K562 (cell line): ENCODE measurements around the gene NFATC2. TPM values are rescaled to one million over a fixed set of nuclear protein-coding genes. Genes with fewer than 3 reads are reported as not detected.
A peak's percentile ranks its signal among the peaks of the same experiment; 100 is the strongest.

Source experiments
- ATAC-seq: fragments of 200-7000 bp; cut with Tn5 transposase; 3 replicates; pipeline ENCODE4 v1.9.1; 2020; ENCODE audit warnings: moderate library complexity
- BruUV-seq: library from RNA; stranded (reverse); fragments of 400-500 nt; replicated peaks from 2 replicates; lab custom pipeline; 2021; lab: Mats Ljungman, UMichigan
- CTCF ChIA-PET: fragments of 300-600 bp; formaldehyde crosslinking; extraction: SDS; loops from one replicate; lab custom pipeline; 2021; ENCODE audit warnings: low intra/inter-chr PET ratio; lab: Yijun Ruan, JAX
- POLR2A ChIA-PET: fragments of 300-600, 350-650 bp; sonication (Branson Sonifier 250); formaldehyde crosslinking; extraction: SDS; loops from one replicate; lab custom pipeline; 2021; ENCODE audit warnings: antibody characterized with exemption, inconsistent platforms; lab: Yijun Ruan, JAX
- DNase-seq, 4 experiments: peaks; one replicate each; pipeline versions ENCODE4 v3.0.0 to v3.0.0-alpha.2; 2011 to 2018; ENCODE audit warnings: low spot score in 3 of 4, mixed read lengths in 3 of 4; ENCODE audit errors: extremely low read depth in 1 of 4
- FAIRE-seq: peaks from 2 replicates; lab custom pipeline; 2011; peaks lifted over from hg19 to GRCh38; lab: Jason Lieb, UNC
- H2AFZ ChIP-seq: 2 replicates; pipeline ENCODE4 v1.6.0; 2011; ENCODE audit warnings: low read depth, low read length, control low read depth, inconsistent platforms
- H3K27ac ChIP-seq: fragments of 200-600 bp; 3 replicates; pipeline ENCODE4 v1.8.0; 2011; ENCODE audit warnings: low read depth, mild to moderate bottlenecking, control low read depth, inconsistent platforms, low read length, moderate library complexity, mixed read lengths; ENCODE audit errors: extremely low read depth
- H3K27me3 ChIP-seq, 2 experiments: fragments of 300-600 bp in 1 of 2; 2 replicates in 1 of 2; 3 replicates in 1 of 2; pipeline versions ENCODE4 v1.6.0 to v1.8.0; 2011; ENCODE audit warnings: inconsistent platforms in 2 of 2, low read length in 2 of 2, mild to moderate bottlenecking in 1 of 2, mixed read lengths in 1 of 2, moderate library complexity in 1 of 2; ENCODE audit not compliant: control insufficient read depth in 2 of 2, insufficient read depth in 2 of 2
- H3K36me3 ChIP-seq: fragments of 300-600 bp; 3 replicates; pipeline ENCODE4 v1.8.0; 2011; ENCODE audit warnings: mild to moderate bottlenecking, low read length, inconsistent platforms; ENCODE audit not compliant: control insufficient read depth, insufficient read depth
- H3K4me1 ChIP-seq, 2 experiments: fragments of 200-600 bp in 1 of 2; replicated peaks in 1 of 2; 2 replicates in 1 of 2; 3 replicates in 1 of 2; pipeline versions ENCODE4 v1.5.1 to v1.8.0; 2011; ENCODE audit warnings: inconsistent platforms in 2 of 2, low read length in 2 of 2, mild to moderate bottlenecking in 1 of 2, mixed read lengths in 1 of 2, moderate library complexity in 1 of 2; ENCODE audit not compliant: control insufficient read depth in 2 of 2, insufficient read depth in 2 of 2
- H3K4me2 ChIP-seq: 2 replicates; pipeline ENCODE4 v1.6.1; 2011; ENCODE audit warnings: low read length, control low read depth, inconsistent platforms, mixed read lengths; ENCODE audit not compliant: insufficient read depth
- H3K4me3 ChIP-seq: fragments of 200-600 bp; sonication (generic), shearing (Covaris generic); 2 replicates; pipeline ENCODE4 v1.5.1; 2016; ENCODE audit warnings: control low read depth, inconsistent platforms
- H3K79me2 ChIP-seq: fragments of 200-600 bp; 3 replicates; pipeline ENCODE4 v1.8.0; 2011; ENCODE audit warnings: low read length, inconsistent platforms; ENCODE audit not compliant: control insufficient read depth, insufficient read depth
- H3K9ac ChIP-seq, 2 experiments: 2 replicates each; pipeline versions ENCODE4 v1.6.0 to v1.6.1; 2011; ENCODE audit warnings: low read depth in 2 of 2, low read length in 2 of 2, control low read depth in 1 of 2, inconsistent platforms in 1 of 2, mild to moderate bottlenecking in 1 of 2, mixed read lengths in 1 of 2; ENCODE audit not compliant: insufficient read depth in 1 of 2
- H3K9me1 ChIP-seq: one replicate; pipeline ENCODE4 v1.6.0; 2011; ENCODE audit warnings: inconsistent platforms, mild to moderate bottlenecking, low read length, moderate library complexity; ENCODE audit not compliant: control insufficient read depth, insufficient read depth
- H3K9me3 ChIP-seq: replicated peaks from 2 replicates; pipeline ENCODE4 v1.5.1; 2011; ENCODE audit warnings: low read depth, low read length, inconsistent platforms; ENCODE audit not compliant: control insufficient read depth, insufficient read depth
- H4K20me1 ChIP-seq: replicated peaks from 2 replicates; pipeline ENCODE4 v1.6.1; 2011; ENCODE audit warnings: low read length, inconsistent platforms, mixed read lengths; ENCODE audit not compliant: control insufficient read depth, insufficient read depth
- GTF3C2 ChIP-seq: IDR thresholded peaks from 3 replicates; pipeline ENCODE4 v1.6.1; 2011; ENCODE audit warnings: borderline replicate concordance, mild to moderate bottlenecking, moderate library complexity; ENCODE audit not compliant: insufficient read length; ENCODE audit errors: extremely low read depth
- REST ChIP-seq, 2 experiments: fragments of 450-650 bp; formaldehyde crosslinking in 1 of 2; IDR thresholded peaks; 2 replicates each; pipeline versions ENCODE4 v1.4.0 to v1.6.1; 2014 to 2020; ENCODE audit warnings: mild to moderate bottlenecking in 2 of 2, borderline replicate concordance in 1 of 2, low read depth in 1 of 2
- WGBS: fragments of 100-300 bp; shearing (Covaris generic); methylation state at CpG from one replicate; pipeline ENCODE4 v1.1.6; 2016; ENCODE audit warnings: low coverage, mixed read lengths; ENCODE audit not compliant: insufficient coverage; ENCODE audit errors: missing lambda C conversion rate; 5-methylcytosine and 5-hydroxymethylcytosine counted together
- in situ Hi-C: fragments of 300-500 bp; cut with MboI; formaldehyde crosslinking; loops from 4 replicates; pipeline ENCODE4 v1.15.0; 2018; ENCODE audit warnings: inconsistent platforms, mixed read lengths
- intact Hi-C: fragments of 100-400 bp; cut with micrococcal nuclease; formaldehyde crosslinking; loops from 2 replicates; pipeline ENCODE4 v1.14.2; 2022
- polyA plus RNA-seq, 8 experiments: library from polyadenylated mRNA; depleted of rRNA in 4 of 8; stranded (reverse) in 5 of 8; unstranded in 3 of 8; fragments of >200 nt; fragmentation: Nextera tagmentation in 2 of 8; fragmentation: Illumina TruSeq in 1 of 8; extraction: Ambion mirVana in 2 of 8; extraction: Trizol in 1 of 8; gene quantifications; 2 replicates each; pipeline versions ENCODE4 v1.2.1 to v1.2.3, GENCODE V29; 2011 to 2014; ENCODE audit warnings: inconsistent platforms in 1 of 8, missing spikeins in 1 of 8
- total RNA-seq, 7 experiments: library from RNA; depleted of rRNA in 6 of 7; stranded (reverse); fragments of >200 nt in 6 of 7; fragmentation: Illumina TruSeq in 2 of 7; extraction: Trizol in 2 of 7; gene quantifications; 2 replicates each; pipeline versions ENCODE4 v1.2.1 to v1.2.3, GENCODE V29; 2011 to 2021; ENCODE audit warnings: low replicate concordance in 1 of 7

NFATC2 gene
- total and polyA plus RNA-seq, 9 of the 15 experiments (the other 6 are each of a cell fraction or from before 2014, with no cell fraction given) = 1.9 to 11.2 (median 3.0) TPM

GRCh38 chr20:51348876-51349275, 193.6 kb downstream of the NFATC2 start:
- peak; percentile 43 for TF ChIP-seq REST (IDR thresholded peaks at IDR 0.05; ENCODE audit: borderline replicate concordance)
- no peak for TF ChIP-seq REST (CRISPR knock-in tag; IDR thresholded peaks at IDR 0.05; ENCODE audit: low read depth)
- no peak for TF ChIP-seq GTF3C2
- Histone ChIP-seq H3K9ac (no peak overlapping the region), H2AFZ (no peak overlapping the region), H3K4me3 (no peak overlapping the region), H3K79me2 (no peaks in the 10 kb centered on the region), H3K4me2 (no peak overlapping the region), H3K36me3 (no peaks in the 10 kb centered on the region), H4K20me1 (no peaks in the 10 kb centered on the region), H3K9me1 (no peaks in the 10 kb centered on the region), H3K27me3 (peaks cover 0 to 13% of the 10 kb centered on the region in 2 experiments; a peak in 3 of 5 replicates), H3K9me3 (no peaks in the 10 kb centered on the region), H3K4me1 (no peaks in the 10 kb centered on the region; a peak in 1 of 5 replicates), H3K27ac (no peak overlapping the region)
- ChIA-PET POLR2A (interaction anchor here (0.9 kb wide), 1 partner anchor 10 kb away, joined by 3 read pairs; no protein-coding TSS in a partner anchor), CTCF (interaction anchor here (0.7 kb wide), 1 partner anchor 12 kb away, joined by 3 read pairs; no protein-coding TSS in a partner anchor)
- in situ Hi-C loops (no loop called here), intact Hi-C loops (no loop called here)
- no peak for FAIRE-seq
- ATAC-seq = no peak
- DNase-seq = no peak
- 8% methylated on average over 4 of the region's 4 CpGs for WGBS
- no TSS peak for BruUV-seq
